Fibroblast of the aortic adventitia (primary cell): ENCODE measurements around the gene RNF13. TPM values are rescaled to one million over a fixed set of nuclear protein-coding genes. Genes with fewer than 3 reads are reported as not detected.
A peak's percentile ranks its signal among the peaks of the same experiment; 100 is the strongest.

Experiments
- DNase-seq: peaks from one replicate; pipeline ENCODE4 v3.0.0-alpha.2; 2010; ENCODE audit warnings: low read depth
- H3K4me3 ChIP-seq: 2 replicates; pipeline ENCODE4 v1.5.1; 2011; ENCODE audit warnings: low read depth, mild to moderate bottlenecking, control low read depth, low read length, moderate library complexity
- CTCF ChIP-seq: IDR thresholded peaks from 2 replicates; pipeline ENCODE4 v1.5.1; 2011; ENCODE audit warnings: mild to moderate bottlenecking, low read length, control low read depth, inconsistent platforms; ENCODE audit not compliant: insufficient read depth
- small RNA-seq: library from RNA; depleted of rRNA; stranded (forward); fragments of <200 nt; gene quantifications from one replicate; pipeline ENCODE3, GENCODE V24; 2012
- total RNA-seq: library from RNA; depleted of rRNA; stranded (reverse); fragments of >200 nt; gene quantifications from 2 replicates; pipeline ENCODE4 v1.2.3, GENCODE V29; 2012; ENCODE audit warnings: low replicate concordance

Gene RNF13
- total RNA-seq, 1 donor, result 68.8 TPM

- no peak for TF ChIP-seq CTCF
- DNase-seq, result no peak
- no peak overlapping the region for H3K4me3 ChIP-seq
Observed at GRCh38 chr3:149998946-149999345, 185.9 kb downstream of the RNF13 start.

GRCh38 chr3:149999421-149999820 is 186.4 kb downstream of the RNF13 start:
- TF ChIP-seq CTCF, result no peak
- DNase-seq, result no peak
- H3K4me3 ChIP-seq, result no peak overlapping the region

- TF ChIP-seq CTCF, result no peak
- H3K4me3 ChIP-seq, result no peak overlapping the region
- no peak for DNase-seq
Observed at GRCh38 chr3:150000641-150001040, 187.6 kb downstream of the RNF13 start.

- no peak for TF ChIP-seq CTCF
- no peak overlapping the region for H3K4me3 ChIP-seq
- DNase-seq, result peak; percentile 45
Observed at GRCh38 chr3:150005243-150006112, 192.5 kb downstream of the RNF13 start.

- no peak for DNase-seq
- no peak overlapping the region for H3K4me3 ChIP-seq
- no peak for TF ChIP-seq CTCF
Observed at GRCh38 chr3:150006794-150007193, 193.8 kb downstream of the RNF13 start.

Small RNA genes within 50 kb of the gene (small RNA-seq; reads per million reads assigned to genes)
- gene RNU6-507P (not detected), gene RNU6-720P (not detected)

Other genes with a start within 250 kb of the RNF13 start
- gene WWTR1, start 155.2 kb upstream of the RNF13 start, total RNA-seq, result 54.7 and 205 TPM in 2 replicates
- 20.3 and 42.7 TPM in 2 replicates for gene COMMD2, start 60.7 kb upstream of the RNF13 start, total RNA-seq
- gene ANKUB1, start 20.7 kb upstream of the RNF13 start, total RNA-seq, result not detected in 2 replicates
- gene PFN2, start 157.7 kb downstream of the RNF13 start, total RNA-seq, result 161 and 198 TPM in 2 replicates